Prostate gland (tissue), 2 donors: Measurements from ENCODE around the gene HCFC1.

Experiments
- CTCF ChIP-seq, 4 experiments: fragments of 200-600 bp in 2 of 4; fragments of 450-650 bp in 2 of 4; sonication (generic) in 2 of 4; IDR thresholded peaks; 1 replicate in 3 of 4; 2 replicates in 1 of 4; pipeline ENCODE4 v1.5.1; 2016 to 2019; ENCODE audit warnings: antibody characterized with exemption in 4 of 4, mild to moderate bottlenecking in 2 of 4, moderate library complexity in 2 of 4
- POLR2A ChIP-seq: fragments of 450-650 bp; IDR thresholded peaks from one replicate; pipeline ENCODE4 v1.6.1; 2016; ENCODE audit warnings: antibody characterized with exemption, mild to moderate bottlenecking
- POLR2AphosphoS5 ChIP-seq: sonication (generic); formaldehyde crosslinking; IDR thresholded peaks from one replicate; pipeline ENCODE4 v1.6.1; 2017; ENCODE audit warnings: antibody characterized with exemption

GRCh38 chrX:153969904-153970356, 1.7 kb downstream of the HCFC1 start:
- TF ChIP-seq CTCF (IDR thresholded peaks at IDR 0.05) (no peak), POLR2A (no peak), POLR2AphosphoS5 (no peak)
